ENCODE measurements around the gene APBB3. TPM values are rescaled to one million over a fixed set of nuclear protein-coding genes. Genes with fewer than 3 reads are reported as not detected.

The APBB3 gene
- total and polyA plus RNA-seq, 8 donors: 8.1 to 51.0 (median 15.4) TPM

- no peak for ATAC-seq
- Histone ChIP-seq H3K27ac (no peak overlapping the region), H3K4me3 (no peak overlapping the region), H3K9me3 (no peaks in the 10 kb centered on the region), H3K36me3 (peaks cover 0 to 10% (median 9%) of the 10 kb centered on the region in 3 donors), H3K27me3 (no peaks in the 10 kb centered on the region), H3K4me1 (peaks cover 4 to 11% (median 10%) of the 10 kb centered on the region in 3 donors)
- intact Hi-C loops (cut with DNase I): loop anchor here in 1 of 3 donors (10.0 kb wide), 1 partner anchor 68 kb away; the partner anchor contains the start of genes CD14 and TMCO6
- TF ChIP-seq CTCF (IDR thresholded peaks at IDR 0.05): no peak
- DNase-seq: peak in 4 of 6 donors; percentile 31 to 84 (median 62)
- 88% methylated on average over 22 of the region's 22 CpGs for WGBS, 2 donors
- FAIRE-seq: no peak
Measured at GRCh38 chr5:140567136-140567818, 2.9 kb upstream of the APBB3 start.

GRCh38 chr5:140566665-140567064, 2.3 kb upstream of the APBB3 start:
- FAIRE-seq (no peak), ATAC-seq (no peak), DNase-seq (no peak)
- H3K36me3 ChIP-seq: peaks cover 0 to 10% (median 9%) of the 10 kb centered on the region in 3 donors
- WGBS, 2 donors: 88% methylated on average over 5 of the region's 5 CpGs
- no peak for TF ChIP-seq CTCF (IDR thresholded peaks at IDR 0.05)
- no peaks in the 10 kb centered on the region for H3K9me3 ChIP-seq
- H3K4me3 ChIP-seq: no peak overlapping the region
- intact Hi-C loops (cut with DNase I): loop anchor here in 1 of 3 donors (10.0 kb wide), 1 partner anchor 68 kb away; the partner anchor contains the start of genes CD14 and TMCO6
- H3K4me1 ChIP-seq: peaks cover 4 to 11% (median 10%) of the 10 kb centered on the region in 3 donors
- H3K27ac ChIP-seq: no peak overlapping the region
- H3K27me3 ChIP-seq: no peaks in the 10 kb centered on the region

- intact Hi-C loops (cut with DNase I): loop anchor here in 1 of 3 donors (10.0 kb wide), 1 partner anchor 69 kb away; the partner anchor contains the start of genes CD14 and TMCO6
- FAIRE-seq (no peak), DNase-seq (no peak), ATAC-seq (no peak)
- Histone ChIP-seq H3K27ac (peak overlapping the region in 1 of 4 donors; percentile 93), H3K9me3 (no peaks in the 10 kb centered on the region), H3K4me3 (peak overlapping the region in 2 of 4 donors; percentile 52 to 66), H3K27me3 (no peaks in the 10 kb centered on the region), H3K36me3 (peaks cover 0 to 10% (median 9%) of the 10 kb centered on the region in 3 donors), H3K4me1 (peaks cover 4 to 11% (median 10%) of the 10 kb centered on the region in 3 donors)
- 81 to 93% methylated on average over 4 of the region's 4 CpGs for WGBS, 2 donors
- TF ChIP-seq CTCF (IDR thresholded peaks at IDR 0.05): no peak
Measured at GRCh38 chr5:140565780-140566095, 1.3 kb upstream of the APBB3 start.

- Histone ChIP-seq H3K4me3 (peak overlapping the region; percentile 33 to 66 (median 54)), H3K4me1 (peaks cover 4 to 11% (median 10%) of the 10 kb centered on the region in 3 donors), H3K27ac (peak overlapping the region; percentile 90 to 93 (median 92)), H3K9me3 (no peaks in the 10 kb centered on the region), H3K27me3 (no peaks in the 10 kb centered on the region), H3K36me3 (peaks cover 0 to 10% (median 9%) of the 10 kb centered on the region in 3 donors)
- WGBS, 2 donors: 2 to 3% methylated on average over 13 of the region's 13 CpGs
- TF ChIP-seq CTCF (IDR thresholded peaks at IDR 0.05): no peak
- no peak for FAIRE-seq
- DNase-seq: no peak
- intact Hi-C loops (cut with DNase I): loop anchor here in 1 of 3 donors (10.0 kb wide), 1 partner anchor 70 kb away; the partner anchor contains the start of genes CD14 and TMCO6
- ATAC-seq: no peak
Measured at GRCh38 chr5:140565024-140565779, 804 bp upstream of the APBB3 start.
